Sigmoid colon (tissue), 7 donors: Measurements from ENCODE around the gene MCC. TPM values are rescaled to one million over a fixed set of nuclear protein-coding genes. Genes with fewer than 3 reads are reported as not detected.

ENCODE experiments used
- DNase-seq: peaks from one replicate; pipeline ENCODE4 v3.0.0-alpha.2; 2019
- H3K27ac ChIP-seq, 4 donors: fragments of 200-600 bp; sonication (generic); one replicate each; pipeline ENCODE4 v1.5.1; 2016 to 2019; ENCODE audit warnings: mild to moderate bottlenecking in 1 of 4
- H3K27me3 ChIP-seq, 3 donors: fragments of 200-600 bp; sonication (generic); one replicate each; pipeline ENCODE4 v1.5.1; 2019; ENCODE audit warnings: mild to moderate bottlenecking in 1 of 3
- H3K36me3 ChIP-seq, 4 donors: fragments of 200-600 bp; sonication (generic); one replicate each; pipeline ENCODE4 v1.5.1; 2016 to 2019
- H3K4me1 ChIP-seq, 4 donors: fragments of 200-600 bp; sonication (generic); one replicate each; pipeline ENCODE4 v1.5.1; 2017 to 2019
- H3K4me3 ChIP-seq, 4 donors: fragments of 200-600 bp; sonication (generic); one replicate each; pipeline ENCODE4 v1.5.1; 2017 to 2019; ENCODE audit warnings: mild to moderate bottlenecking in 2 of 4, moderate library complexity in 1 of 4
- H3K9me3 ChIP-seq, 4 donors: fragments of 200-600 bp in 3 of 4; sonication (generic) in 3 of 4; one replicate each; pipeline versions ENCODE4 v1.5.1 to v1.6.1; 2013 to 2019
- CTCF ChIP-seq, 4 experiments: fragments of 450-650 bp in 3 of 4; fragments of 200-600 bp in 1 of 4; IDR thresholded peaks; one replicate each; pipeline ENCODE4 v1.5.1; 2016 to 2019; ENCODE audit warnings: antibody characterized with exemption in 4 of 4, mild to moderate bottlenecking in 3 of 4, moderate library complexity in 2 of 4
- EP300 ChIP-seq, 4 donors: sonication (generic); formaldehyde crosslinking; IDR thresholded peaks; one replicate each; pipeline ENCODE4 v1.6.1; 2017; ENCODE audit warnings: antibody characterized with exemption in 4 of 4
- POLR2A ChIP-seq, 2 donors: fragments of 450-650 bp; IDR thresholded peaks; one replicate each; pipeline ENCODE4 v1.6.1; 2016; ENCODE audit warnings: antibody characterized with exemption in 2 of 2, mild to moderate bottlenecking in 2 of 2, moderate library complexity in 2 of 2
- POLR2AphosphoS5 ChIP-seq, 4 donors: sonication (generic); formaldehyde crosslinking; IDR thresholded peaks; one replicate each; pipeline ENCODE4 v1.6.1; 2017; ENCODE audit warnings: antibody characterized with exemption in 4 of 4
- WGBS, 2 donors: extraction: QIAGEN DNeasy Blood & Tissue Kit; methylation state at CpG; one replicate each; pipeline ENCODE4 v1.1.7; 2013; 5-methylcytosine and 5-hydroxymethylcytosine counted together
- intact Hi-C: fragments of 100-400 bp; cut with DNase I; formaldehyde crosslinking; loops from one replicate; pipeline ENCODE4 v1.15.1; 2023
- polyA plus RNA-seq, 3 donors: library from polyadenylated mRNA; stranded (reverse); fragments of 200-250 nt; gene quantifications; one replicate each; pipeline ENCODE4 v1.2.3, GENCODE V29; 2013
- total RNA-seq, 4 donors: library from RNA; depleted of rRNA; stranded (reverse); fragments of >200 nt; gene quantifications; one replicate each; pipeline ENCODE4 v1.1.0, GENCODE V29; 2016
- donor health status: healthy with polysubstance abuse.
- donor health status: Bipolar disorder and iron deficiency.
- donor health status: healthy.

The MCC gene
- total and polyA plus RNA-seq, 7 donors: 0.69 to 14.0 (median 9.1) TPM

GRCh38 chr5:113124265-113124664, 364.0 kb downstream of the MCC start:
- DNase-seq: no peak
- intact Hi-C loops: loop anchor here (10.0 kb wide), 1 partner anchor 171 kb away; no protein-coding TSS in a partner anchor
- TF ChIP-seq POLR2A (IDR thresholded peaks at IDR 0.05) (no peak), POLR2AphosphoS5 (IDR thresholded peaks at IDR 0.05) (no peak), EP300 (IDR thresholded peaks at IDR 0.05) (no peak), CTCF (IDR thresholded peaks at IDR 0.05) (no peak)
- no peak overlapping the region for H3K4me3 ChIP-seq
- 74 to 81% methylated on average over 3 of the region's 3 CpGs for WGBS, 2 donors
- H3K36me3 ChIP-seq: no peaks in the 10 kb centered on the region
- H3K4me1 ChIP-seq: peaks cover 0 to 10% (median 4%) of the 10 kb centered on the region in 4 donors
- H3K27me3 ChIP-seq: no peaks in the 10 kb centered on the region
- H3K9me3 ChIP-seq: peaks cover 0 to 5% (median 0%) of the 10 kb centered on the region in 4 donors
- no peak overlapping the region for H3K27ac ChIP-seq

- H3K27me3 ChIP-seq: no peaks in the 10 kb centered on the region
- peaks cover 0 to 5% (median 0%) of the 10 kb centered on the region in 4 donors for H3K9me3 ChIP-seq
- H3K27ac ChIP-seq: no peak overlapping the region
- H3K36me3 ChIP-seq: no peaks in the 10 kb centered on the region
- H3K4me1 ChIP-seq: peaks cover 0 to 10% (median 6%) of the 10 kb centered on the region in 4 donors
- intact Hi-C loops: loop anchor here (10.0 kb wide), 1 partner anchor 171 kb away; no protein-coding TSS in a partner anchor
- TF ChIP-seq CTCF (IDR thresholded peaks at IDR 0.05) (no peak), POLR2A (IDR thresholded peaks at IDR 0.05) (no peak), EP300 (IDR thresholded peaks at IDR 0.05) (no peak), POLR2AphosphoS5 (IDR thresholded peaks at IDR 0.05) (no peak)
- DNase-seq: no peak
- 87 to 88% methylated on average over 4 of the region's 4 CpGs for WGBS, 2 donors
- no peak overlapping the region for H3K4me3 ChIP-seq
Measured at GRCh38 chr5:113123618-113124017, 364.6 kb downstream of the MCC start.

GRCh38 chr5:113122053-113122452, 366.2 kb downstream of the MCC start:
- TF ChIP-seq EP300 (IDR thresholded peaks at IDR 0.05) (no peak), CTCF (IDR thresholded peaks at IDR 0.05) (no peak), POLR2AphosphoS5 (IDR thresholded peaks at IDR 0.05) (peak in 1 of 4 donors; percentile 37), POLR2A (IDR thresholded peaks at IDR 0.05) (no peak)
- intact Hi-C loops: loop anchor here (10.0 kb wide), 1 partner anchor 173 kb away; no protein-coding TSS in a partner anchor
- Histone ChIP-seq H3K4me1 (peaks cover 0 to 10% (median 8%) of the 10 kb centered on the region in 4 donors), H3K27ac (peak overlapping the region in 1 of 4 donors; percentile 44), H3K27me3 (no peaks in the 10 kb centered on the region), H3K4me3 (no peak overlapping the region), H3K9me3 (peaks cover 0 to 3% (median 0%) of the 10 kb centered on the region in 4 donors), H3K36me3 (no peaks in the 10 kb centered on the region)
- peak; percentile 85 for DNase-seq

GRCh38 chr5:113119246-113119924, 368.9 kb downstream of the MCC start:
- Histone ChIP-seq H3K27ac (peak overlapping the region in 3 of 4 donors; percentile 17 to 41 (median 29)), H3K4me3 (no peak overlapping the region), H3K9me3 (no peaks in the 10 kb centered on the region), H3K27me3 (no peaks in the 10 kb centered on the region), H3K4me1 (peaks cover 0 to 9% (median 7%) of the 10 kb centered on the region in 4 donors), H3K36me3 (no peaks in the 10 kb centered on the region)
- DNase-seq: peak; percentile 89
- 75 to 77% methylated on average over 9 of the region's 9 CpGs for WGBS, 2 donors
- TF ChIP-seq CTCF (IDR thresholded peaks at IDR 0.05) (no peak), POLR2AphosphoS5 (IDR thresholded peaks at IDR 0.05) (peak in 1 of 4 donors; percentile 20)
- intact Hi-C loops: no loop called here
